CD1c-positive myeloid dendritic cell (primary cell): ENCODE measurements around the gene GGTA1.

Experiments
- DNase-seq: peaks from one replicate; pipeline ENCODE4 v3.0.0-alpha.2; 2016; ENCODE audit errors: extremely low spot score

Gene GGTA1

GRCh38 chr9:121499177-121499426 lies 542 bp downstream of the GGTA1 start:
- DNase-seq = no peak

GRCh38 chr9:121498487-121499176 lies 1.0 kb downstream of the GGTA1 start:
- peak; percentile 54 for DNase-seq

GRCh38 chr9:121498150-121498486 lies 1.5 kb downstream of the GGTA1 start:
- DNase-seq = peak; percentile 66

- DNase-seq = no peak
These were observed 3.7 kb downstream of the GGTA1 start for GRCh38 chr9:121495976-121496375.

- peak; percentile 75 for DNase-seq
These were observed 5.5 kb downstream of the GGTA1 start for GRCh38 chr9:121494192-121494591.

DNA sequence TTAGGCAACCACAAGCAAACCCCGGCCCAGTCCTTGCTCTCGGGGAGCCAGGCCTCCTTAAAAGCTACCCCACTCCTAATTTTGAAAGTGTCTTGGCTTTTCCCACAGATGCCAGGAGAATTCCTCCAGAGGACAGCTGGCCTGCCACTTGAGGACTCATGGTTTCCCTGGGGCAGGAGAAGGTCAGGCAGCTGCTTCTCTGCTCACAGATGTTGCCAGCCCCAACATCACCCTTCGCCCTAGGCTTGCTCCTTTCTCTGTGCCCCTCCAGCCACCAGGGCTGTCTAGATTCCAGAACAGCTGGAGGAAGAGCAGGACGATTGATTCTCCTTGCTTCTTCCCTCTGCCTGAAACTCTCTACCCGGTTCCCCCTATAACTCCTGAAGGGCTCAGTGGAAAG lies 8.5 kb downstream of the GGTA1 start:
- no peak for DNase-seq

- no peak for DNase-seq
These were observed 10.3 kb downstream of the GGTA1 start for GRCh38 chr9:121489344-121489743.

GRCh38 chr9:121486043-121486442 lies 13.6 kb downstream of the GGTA1 start:
- DNase-seq = peak; percentile 69

- DNase-seq = peak; percentile 86
These were observed 14.0 kb downstream of the GGTA1 start for GRCh38 chr9:121485623-121486022.

GRCh38 chr9:121484651-121485446 lies 14.8 kb downstream of the GGTA1 start:
- peak; percentile 9 for DNase-seq

DNA sequence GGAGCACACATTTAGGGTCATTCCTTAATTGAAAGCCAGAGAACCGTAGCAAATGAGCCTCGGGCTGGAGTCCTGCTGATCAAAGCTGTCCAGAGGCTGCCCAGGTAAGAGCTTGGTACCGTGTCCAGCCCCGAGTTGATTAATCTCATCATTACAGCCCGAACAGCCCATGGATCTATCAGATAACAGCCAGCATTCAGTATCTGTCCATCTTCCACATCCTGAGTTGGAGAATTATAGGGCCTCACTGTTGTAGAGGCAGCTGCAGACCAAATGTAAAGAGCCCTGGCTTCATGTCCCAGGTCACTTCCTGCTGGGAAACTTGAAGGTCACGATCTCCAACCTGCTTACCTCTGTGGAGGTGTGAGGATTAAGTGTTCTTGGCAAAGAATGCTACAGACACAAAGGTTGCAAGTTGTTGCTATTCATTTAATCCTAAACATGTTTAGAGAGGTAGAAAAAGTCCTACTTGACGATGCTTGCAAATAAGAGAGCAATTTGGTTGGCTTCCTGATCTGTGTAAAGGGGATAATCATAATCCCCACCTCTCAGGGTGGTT lies 16.1 kb downstream of the GGTA1 start:
- no peak for DNase-seq

DNA sequence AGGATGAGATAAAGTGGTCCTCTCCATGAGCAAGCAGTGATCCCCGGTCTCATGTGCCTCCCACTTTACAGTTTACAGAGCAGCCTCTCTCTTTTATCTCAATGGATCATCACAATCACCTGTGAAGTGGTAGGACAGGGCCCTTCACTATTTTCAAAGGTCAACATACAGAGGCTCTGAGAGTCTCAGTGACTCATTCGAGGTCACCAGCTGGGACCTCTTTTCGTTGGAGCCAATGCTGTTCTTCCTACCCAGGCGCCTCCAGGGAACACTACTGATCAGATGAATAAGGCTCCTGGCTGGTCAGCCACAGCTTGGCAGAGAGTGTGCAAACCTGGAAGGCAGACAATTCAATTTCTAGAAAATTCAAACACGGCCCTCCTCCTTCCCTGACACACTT lies 16.6 kb downstream of the GGTA1 start:
- DNase-seq = no peak

DNA sequence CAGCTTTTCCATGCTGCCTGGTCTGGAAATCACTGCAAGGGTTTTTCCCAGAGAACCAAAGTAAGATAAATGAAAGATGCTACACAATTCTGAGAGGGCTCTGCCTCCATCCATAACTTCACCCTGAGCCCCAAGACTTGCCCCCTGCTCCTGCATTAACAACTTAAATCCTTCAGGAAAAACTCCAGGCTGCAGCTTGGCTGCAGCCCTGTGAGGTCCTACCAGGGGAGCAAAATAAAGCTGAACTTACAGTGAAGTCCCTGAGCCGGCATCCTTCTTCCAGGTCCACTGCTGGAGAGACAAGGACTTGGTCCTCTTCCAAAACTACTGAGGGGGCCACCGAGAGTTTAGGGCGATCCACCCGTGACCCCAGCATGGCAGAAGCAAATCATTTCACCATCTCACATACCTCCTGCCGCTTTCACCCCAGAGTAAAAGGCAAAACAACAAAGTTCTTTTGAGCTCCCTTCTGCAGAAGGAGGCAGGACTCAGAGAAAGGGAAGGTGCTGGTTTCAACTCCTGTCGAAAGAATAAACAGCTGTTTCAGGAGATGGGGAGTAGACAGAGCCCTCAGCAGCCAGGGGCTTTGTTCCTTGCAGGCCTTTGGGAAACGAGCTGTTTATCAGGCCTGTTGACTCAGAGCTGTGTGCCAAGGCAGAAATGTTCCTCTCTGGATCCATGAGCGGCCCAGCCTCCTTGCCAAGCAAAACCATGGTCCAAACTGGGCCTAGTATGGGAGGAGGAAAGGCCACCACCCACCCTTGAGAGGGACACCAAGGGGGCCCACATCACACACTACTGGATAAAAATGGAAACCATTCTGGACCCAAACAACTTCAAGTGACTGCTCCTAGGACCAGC lies 20.6 kb downstream of the GGTA1 start:
- DNase-seq = no peak

DNA sequence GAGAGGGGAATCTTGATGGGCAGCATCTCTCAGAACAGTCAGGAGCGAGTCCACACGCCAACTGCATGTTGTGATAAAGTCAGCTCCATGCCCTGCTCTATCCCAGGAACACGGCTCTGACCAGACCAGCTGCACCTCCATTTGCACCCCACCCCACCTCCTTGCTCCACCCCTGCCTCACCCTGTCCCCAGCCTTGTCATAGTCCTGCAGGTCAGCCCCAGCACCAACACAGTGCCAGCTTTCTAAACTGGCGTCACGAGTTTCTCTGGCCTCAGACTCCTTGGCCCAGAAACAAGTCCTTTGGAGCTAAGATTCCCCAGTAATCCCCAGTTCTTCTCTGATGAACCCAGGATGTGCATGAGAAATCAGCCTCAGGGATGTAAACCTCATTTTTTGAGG lies 23.5 kb downstream of the GGTA1 start:
- no peak for DNase-seq

GRCh38 chr9:121474231-121474947 lies 25.3 kb downstream of the GGTA1 start:
- DNase-seq = no peak

DNA sequence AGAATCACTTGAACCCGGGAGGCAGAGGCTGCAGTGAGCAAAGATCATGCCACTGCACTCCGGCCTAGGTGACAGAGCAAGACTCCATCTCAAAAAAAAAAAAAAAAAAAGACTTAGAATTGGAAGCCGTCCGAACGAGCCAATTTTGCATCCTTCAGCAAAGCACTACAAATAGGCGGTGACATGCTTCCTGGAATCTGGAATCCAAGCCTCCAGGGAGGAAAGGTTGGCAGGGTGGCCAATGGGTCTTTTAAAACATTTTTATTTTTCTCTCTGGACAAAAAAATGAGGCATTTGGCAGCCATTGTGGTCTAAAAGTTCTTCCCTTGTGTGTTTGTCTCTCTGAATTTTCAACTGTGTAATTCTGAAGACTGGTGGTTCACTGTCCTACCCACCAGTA lies 26.4 kb downstream of the GGTA1 start:
- DNase-seq = no peak

DNA sequence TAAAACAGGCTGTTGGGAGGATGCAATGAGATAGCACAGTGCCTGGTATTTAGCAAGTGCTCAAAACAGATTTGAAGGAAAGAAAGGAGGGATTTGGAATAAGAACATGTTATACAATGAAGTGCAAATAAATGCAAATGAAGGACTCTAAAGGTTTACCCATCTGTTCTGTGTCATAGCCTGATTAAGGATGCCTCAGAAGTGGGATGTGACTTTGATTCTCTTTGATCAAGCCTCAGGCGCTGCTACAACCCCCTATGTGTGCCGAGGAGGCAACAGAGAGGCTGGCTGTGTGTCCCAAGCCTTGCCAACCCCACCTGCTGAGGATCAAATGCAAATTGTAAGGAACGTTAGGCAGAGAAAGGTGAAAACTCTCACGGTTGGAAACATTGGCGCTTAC lies 27.2 kb downstream of the GGTA1 start:
- DNase-seq = no peak

DNA sequence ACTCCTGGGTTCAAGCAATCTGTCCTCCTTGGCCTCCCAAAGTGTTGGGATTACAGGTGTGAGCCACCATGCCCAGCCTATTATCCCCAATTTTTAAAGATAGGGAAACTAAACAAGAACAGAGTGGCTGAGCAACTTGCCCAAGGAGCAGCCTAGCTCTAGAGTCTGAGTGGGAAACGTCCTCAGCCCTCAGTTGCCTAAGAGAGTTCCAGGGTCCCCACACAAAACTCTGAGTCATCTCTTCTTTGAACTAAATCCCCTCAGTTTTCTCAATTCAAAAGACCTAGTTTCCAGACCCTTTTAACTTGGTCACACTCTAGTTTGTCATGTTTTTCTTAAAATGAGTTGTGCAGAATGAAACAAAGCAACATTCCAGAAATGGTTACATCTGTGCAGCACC lies 33.5 kb downstream of the GGTA1 start:
- no peak for DNase-seq

DNA sequence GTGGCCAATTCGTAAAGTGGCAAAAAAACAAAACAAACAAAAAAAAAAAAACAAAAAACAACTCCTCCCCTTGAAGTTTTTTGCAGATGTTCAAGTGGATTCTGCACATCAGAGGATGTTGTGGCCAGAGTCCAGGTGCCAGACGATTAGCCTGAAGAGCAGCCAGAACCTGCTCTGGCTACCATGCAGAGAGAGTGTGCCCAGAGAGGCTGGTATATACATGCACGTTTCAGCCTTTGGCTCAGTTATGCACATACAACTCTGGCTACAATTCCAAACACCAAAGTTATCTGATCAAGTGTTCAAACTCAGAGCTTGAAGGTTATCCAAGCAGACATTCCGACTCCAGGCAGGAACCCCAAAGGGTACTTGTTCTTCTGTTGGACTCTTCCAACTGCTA lies 34.7 kb downstream of the GGTA1 start:
- no peak for DNase-seq

GRCh38 chr9:121463026-121463807 lies 36.4 kb downstream of the GGTA1 start:
- peak; percentile 54 for DNase-seq

- no peak for DNase-seq
These were observed 40.1 kb downstream of the GGTA1 start for GRCh38 chr9:121459513-121459912.
